IMR-90 (cell line): ENCODE data around the gene FBN1. TPM values are rescaled to one million over a fixed set of nuclear protein-coding genes. Genes with fewer than 3 reads are reported as not detected.

Experiments used
- ATAC-seq: fragments of 200-7000 bp; cut with Tn5 transposase; 2 replicates; pipeline ENCODE4 v1.9.1; 2020; ENCODE audit warnings: low read depth, mild to moderate bottlenecking, moderate library complexity
- BruUV-seq: library from RNA; stranded (reverse); fragments of 400-500 nt; replicated peaks from 2 replicates; lab custom pipeline; 2021; lab: Mats Ljungman, UMichigan
- CTCF ChIA-PET: fragments of 300-600 bp; formaldehyde crosslinking; extraction: SDS; loops from one replicate; lab custom pipeline; 2021; ENCODE audit warnings: antibody characterized with exemption; lab: Yijun Ruan, JAX
- POLR2A ChIA-PET: fragments of 300-600 bp; sonication (Branson Sonifier 250); formaldehyde crosslinking; loops from one replicate; lab custom pipeline; 2022; ENCODE audit warnings: antibody characterized with exemption; ENCODE audit not compliant: unreplicated experiment; lab: Charles Lee
- DNase-seq: peaks from one replicate; pipeline ENCODE4 v3.0.0; 2013
- H2AFZ ChIP-seq: replicated peaks from 2 replicates; pipeline ENCODE3; 2013; ENCODE audit warnings: low read length, mild to moderate bottlenecking; ENCODE audit not compliant: poor library complexity
- H2AK5ac ChIP-seq: 2 replicates; pipeline ENCODE4 v1.6.1; 2013; ENCODE audit warnings: low read depth, low read length, inconsistent platforms
- H2AK9ac ChIP-seq: replicated peaks from 2 replicates; pipeline ENCODE3; 2013; ENCODE audit warnings: mild to moderate bottlenecking, low read depth, low read length, moderate library complexity; ENCODE audit not compliant: poor library complexity
- H2BK120ac ChIP-seq: 2 replicates; pipeline ENCODE4 v1.6.1; 2013; ENCODE audit warnings: low read depth, low read length, inconsistent platforms
- H2BK15ac ChIP-seq: 3 replicates; pipeline ENCODE4 v1.6.1; 2013; ENCODE audit warnings: low read depth, low read length, inconsistent platforms
- H2BK20ac ChIP-seq: 2 replicates; pipeline ENCODE4 v1.6.1; 2013; ENCODE audit warnings: low read depth, mild to moderate bottlenecking, inconsistent platforms, low read length, moderate library complexity
- H2BK5ac ChIP-seq: 2 replicates; pipeline ENCODE4 v1.6.1; 2013; ENCODE audit warnings: mild to moderate bottlenecking, low read depth, low read length, inconsistent platforms; ENCODE audit not compliant: poor library complexity, severe bottlenecking
- H3K14ac ChIP-seq: replicated peaks from 2 replicates; pipeline ENCODE4 v1.6.1; 2013; ENCODE audit warnings: low read depth, low read length, inconsistent platforms
- H3K18ac ChIP-seq: 2 replicates; pipeline ENCODE4 v1.6.1; 2013; ENCODE audit warnings: low read depth, low read length, control low read depth
- H3K23ac ChIP-seq: 2 replicates; pipeline ENCODE4 v1.6.1; 2013; ENCODE audit warnings: low read depth, low read length, inconsistent platforms
- H3K27ac ChIP-seq: 2 replicates; pipeline ENCODE4 v1.5.1; 2013; ENCODE audit warnings: mild to moderate bottlenecking, control low read depth, low read length; ENCODE audit not compliant: insufficient read depth
- H3K27me3 ChIP-seq: 2 replicates; pipeline ENCODE4 v1.6.1; 2013; ENCODE audit warnings: low read length; ENCODE audit not compliant: control insufficient read depth, insufficient read depth
- H3K36me3 ChIP-seq: 2 replicates; pipeline ENCODE4 v1.6.1; 2013; ENCODE audit warnings: low read length, mixed read lengths; ENCODE audit not compliant: control insufficient read depth, insufficient read depth
- H3K4ac ChIP-seq: 2 replicates; pipeline ENCODE4 v1.6.1; 2013; ENCODE audit warnings: low read depth, low read length, inconsistent platforms
- H3K4me1 ChIP-seq: 2 replicates; pipeline ENCODE4 v1.6.1; 2013; ENCODE audit warnings: low read length, mixed read lengths; ENCODE audit not compliant: control insufficient read depth, insufficient read depth
- H3K4me2 ChIP-seq: 2 replicates; pipeline ENCODE4 v1.6.1; 2013; ENCODE audit warnings: low read depth, mild to moderate bottlenecking, control low read depth, low read length, moderate library complexity
- H3K4me3 ChIP-seq: 2 replicates; pipeline ENCODE4 v1.5.1; 2013; ENCODE audit warnings: low read depth, mild to moderate bottlenecking, control low read depth, low read length, moderate library complexity; ENCODE audit not compliant: insufficient read depth
- H3K56ac ChIP-seq: 2 replicates; pipeline ENCODE4 v1.6.1; 2013; ENCODE audit warnings: low read length, inconsistent platforms; ENCODE audit not compliant: insufficient read depth; ENCODE audit errors: extremely low read depth
- H3K79me1 ChIP-seq, 2 experiments: 2 replicates each; pipeline ENCODE4 v1.6.1; 2013; ENCODE audit warnings: low read length in 2 of 2, inconsistent platforms in 1 of 2, low read depth in 1 of 2
- H3K9ac ChIP-seq: 2 replicates; pipeline ENCODE4 v1.6.1; 2013; ENCODE audit warnings: low read depth, low read length, control low read depth
- H3K9me1 ChIP-seq: 2 replicates; pipeline ENCODE4 v1.6.1; 2013; ENCODE audit warnings: low read length, inconsistent platforms; ENCODE audit not compliant: insufficient read depth
- H3K9me3 ChIP-seq: 2 replicates; pipeline ENCODE4 v1.6.1; 2013; ENCODE audit warnings: low read length; ENCODE audit not compliant: control insufficient read depth, insufficient read depth
- H4K20me1 ChIP-seq: 2 replicates; pipeline ENCODE4 v1.6.1; 2013; ENCODE audit warnings: low read length, inconsistent platforms; ENCODE audit not compliant: insufficient read depth
- H4K5ac ChIP-seq: 2 replicates; pipeline ENCODE4 v1.6.1; 2013; ENCODE audit warnings: mild to moderate bottlenecking, low read depth, low read length, control low read depth
- H4K8ac ChIP-seq, 2 experiments: 2 replicates each; pipeline ENCODE4 v1.6.1; 2013; ENCODE audit warnings: low read depth in 2 of 2, low read length in 2 of 2, control low read depth in 1 of 2, inconsistent platforms in 1 of 2
- H4K91ac ChIP-seq: 2 replicates; pipeline ENCODE4 v1.6.1; 2013; ENCODE audit warnings: low read depth, low read length, inconsistent platforms; ENCODE audit not compliant: insufficient read depth
- CEBPB ChIP-seq: IDR thresholded peaks from 2 replicates; pipeline ENCODE4 v1.6.1; 2012; ENCODE audit warnings: low read depth, low read length, improper control_type of control experiment
- USF2 ChIP-seq: fragments of 150-350 bp; IDR thresholded peaks from 2 replicates; pipeline ENCODE4 v1.6.1; 2017; ENCODE audit warnings: mild to moderate bottlenecking, antibody characterized with exemption, low read length, low read depth
- WGBS, 2 experiments: methylation state at CpG; one replicate each; pipeline versions ENCODE4 v1.1.5 to v1.1.7; 2013; ENCODE audit warnings: missing lambda C conversion rate in 2 of 2; ENCODE audit not compliant: insufficient read length in 1 of 2; ENCODE audit errors: extremely low coverage in 2 of 2; 5-methylcytosine and 5-hydroxymethylcytosine counted together
- dilution Hi-C: fragments of 300-500 bp; cut with HindIII; formaldehyde crosslinking; loops from one replicate; pipeline ENCODE4 v1.14.3; 2018; ENCODE audit warnings: low sequenced_read_pairs; ENCODE audit not compliant: unreplicated experiment
- in situ Hi-C: fragments of 300-500 bp; cut with MboI; formaldehyde crosslinking; loops from 3 replicates; pipeline ENCODE4 v1.14.3; 2019; ENCODE audit warnings: low sequenced_read_pairs, inconsistent platforms, mixed read lengths
- intact Hi-C: fragments of 100-400 bp; cut with micrococcal nuclease; formaldehyde crosslinking; loops from 2 replicates; pipeline ENCODE4 v1.10.0; 2022
- polyA plus RNA-seq, 3 experiments: library from polyadenylated mRNA; depleted of rRNA; stranded (reverse); fragments of >200 nt; gene quantifications; 2 replicates each; pipeline ENCODE4 v1.2.3, GENCODE V29; 2012; ENCODE audit warnings: low replicate concordance in 1 of 3
- total RNA-seq: library from RNA; depleted of rRNA; stranded (reverse); fragments of >200 nt; gene quantifications from 2 replicates; pipeline ENCODE4 v1.2.3, GENCODE V29; 2012

The FBN1 gene
- total and polyA plus RNA-seq, 2 of the 4 experiments (the other 2 are of a cell fraction): 134 to 283 TPM

GRCh38 chr15:48388016-48388851 lies 257.3 kb downstream of the FBN1 start:
- Histone ChIP-seq H3K4ac (peak overlapping the region; percentile 54), H3K4me1 (peaks cover 18% of the 10 kb centered on the region), H2AK5ac (peak overlapping the region; percentile 38; the same call in 1 of the 2 replicates), H3K9ac (no peak overlapping the region), H3K4me2 (peak overlapping the region; percentile 44), H2BK5ac (no peak overlapping the region), H3K36me3 (no peaks in the 10 kb centered on the region), H3K23ac (peak overlapping the region; percentile 39; the same call in 1 of the 2 replicates), H3K18ac (peak overlapping the region; percentile 76), H3K9me1 (peaks cover 15% of the 10 kb centered on the region), H4K5ac (no peak overlapping the region), H2AFZ (peak overlapping the region; percentile 61), H2AK9ac (no peak overlapping the region), H3K27me3 (no peaks in the 10 kb centered on the region), H3K9me3 (no peaks in the 10 kb centered on the region), H3K56ac (no peak overlapping the region), H4K91ac (peak overlapping the region; percentile 13; the same call in 1 of the 2 replicates), H3K79me1 (no peaks in the 10 kb centered on the region), H3K14ac (peak overlapping the region; percentile 83), H3K27ac (no peak overlapping the region; the same call in 1 of the 2 replicates), H3K4me3 (no peak overlapping the region), H4K20me1 (no peaks in the 10 kb centered on the region), H4K8ac (no peak overlapping the region), H2BK20ac (peak overlapping the region; percentile 79; the same call in 1 of the 2 replicates), H2BK120ac (peak overlapping the region; percentile 68), H2BK15ac (no peak overlapping the region)
- CTCF ChIA-PET: no interaction called here
- 60% methylated on average over 1 of the region's 4 CpGs; no CpG with 5 or more reads in 1 of the 2 experiments for WGBS, 2 experiments
- POLR2A ChIA-PET: no interaction called here
- dilution Hi-C loops (no loop called here), in situ Hi-C loops (no loop called here), intact Hi-C loops (no loop called here)
- TF ChIP-seq CEBPB (peak; percentile 59), USF2 (no peak)
- DNase-seq (peak; percentile 37), ATAC-seq (peak; percentile 35)
- no TSS peak for BruUV-seq
